GM18505 (cell line): ENCODE data around the gene CLEC6A.

Source experiments
- ATAC-seq: cut with Tn5 transposase; IDR thresholded peaks from one replicate; pipeline ENCODE4 v1.9.1; 2021; ENCODE audit not compliant: unreplicated experiment
- POLR2A ChIP-seq: IDR thresholded peaks from 4 replicates; pipeline ENCODE4 v1.6.1; 2011; ENCODE audit warnings: borderline replicate concordance; ENCODE audit not compliant: insufficient read depth, insufficient read length; ENCODE audit errors: extremely low read depth

Gene CLEC6A

DNA sequence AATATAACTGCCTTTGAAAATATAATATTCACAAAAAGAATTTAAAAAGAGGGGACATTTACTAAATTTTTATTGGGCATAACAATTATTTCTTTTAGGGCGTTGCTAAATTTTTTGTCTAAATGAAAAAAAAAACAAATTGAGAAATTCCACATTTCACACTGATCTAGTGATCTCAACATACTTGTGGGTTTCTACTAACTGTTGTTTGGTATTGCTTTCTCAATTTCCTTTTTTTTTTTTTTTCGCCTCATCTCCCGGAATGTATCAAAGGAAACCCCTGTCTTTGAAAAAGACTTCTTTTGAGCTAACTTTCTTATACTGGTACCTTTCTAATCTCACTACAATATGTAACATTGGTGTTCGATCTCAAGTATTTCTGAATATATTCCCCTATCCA lies 57.5 kb downstream of the CLEC6A start, which contains the start of gene CLEC4D:
CLEC4D (plus strand) TSS at position 248 of the 400 bp plus-strand sequence. CDS start 230 bp downstream, outside the sequence.
- TF ChIP-seq POLR2A = no peak
- ATAC-seq = no peak

- no peak for ATAC-seq
- TF ChIP-seq POLR2A = no peak
Observed at GRCh38 chr12:8517971-8518370, 62.2 kb downstream of the CLEC6A start.

- no peak for ATAC-seq
- no peak for TF ChIP-seq POLR2A
Observed at GRCh38 chr12:8519171-8519570, 63.4 kb downstream of the CLEC6A start.

- TF ChIP-seq POLR2A = no peak
- no peak for ATAC-seq
Observed at GRCh38 chr12:8527250-8528130, 71.7 kb downstream of the CLEC6A start.
